ENCODE results near the gene HAUS6. TPM values are rescaled to one million over a fixed set of nuclear protein-coding genes. Genes with fewer than 3 reads are reported as not detected.

The HAUS6 gene
- total and polyA plus RNA-seq, 8 donors: 1.7 to 5.1 (median 2.7) TPM

- no peaks in the 10 kb centered on the region for H3K9me3 ChIP-seq
- intact Hi-C loops (cut with DNase I): loop anchor here in 1 of 3 donors (10.0 kb wide), 1 partner anchor 87 kb away; no protein-coding TSS in a partner anchor
- no peaks in the 10 kb centered on the region for H3K27me3 ChIP-seq
- DNase-seq (no peak), FAIRE-seq (no peak), ATAC-seq (no peak)
- H3K36me3 ChIP-seq: peaks cover 4 to 33% (median 16%) of the 10 kb centered on the region in 3 donors
- 76 to 87% methylated on average over 6 of the region's 6 CpGs for WGBS, 2 donors
- no peak overlapping the region for H3K4me3 ChIP-seq
- no peaks in the 10 kb centered on the region for H3K4me1 ChIP-seq
- no peak overlapping the region for H3K27ac ChIP-seq
- no peak for TF ChIP-seq CTCF (IDR thresholded peaks at IDR 0.05)
Observed at GRCh38 chr9:19087106-19088000, 15.4 kb downstream of the HAUS6 start.

GRCh38 chr9:19085295-19085694 is 17.4 kb downstream of the HAUS6 start:
- Histone ChIP-seq H3K4me1 (no peaks in the 10 kb centered on the region), H3K27me3 (no peaks in the 10 kb centered on the region), H3K36me3 (peaks cover 4 to 19% (median 11%) of the 10 kb centered on the region in 3 donors), H3K4me3 (no peak overlapping the region), H3K27ac (no peak overlapping the region), H3K9me3 (no peaks in the 10 kb centered on the region)
- FAIRE-seq: no peak
- DNase-seq: no peak
- intact Hi-C loops (cut with DNase I): loop anchor here in 1 of 3 donors (10.0 kb wide), 1 partner anchor 90 kb away; no protein-coding TSS in a partner anchor
- TF ChIP-seq CTCF (IDR thresholded peaks at IDR 0.05): no peak
- ATAC-seq: peak in 3 of 4 donors; percentile 67 to 73 (median 69)
- WGBS, 2 donors: 33 to 43% methylated on average over 2 of the region's 2 CpGs

GRCh38 chr9:19074836-19075235 is 27.9 kb downstream of the HAUS6 start:
- no peak for TF ChIP-seq CTCF (IDR thresholded peaks at IDR 0.05)
- Histone ChIP-seq H3K9me3 (no peaks in the 10 kb centered on the region), H3K27ac (no peak overlapping the region), H3K36me3 (peaks cover 0 to 10% (median 6%) of the 10 kb centered on the region in 3 donors), H3K27me3 (no peaks in the 10 kb centered on the region), H3K4me1 (no peaks in the 10 kb centered on the region), H3K4me3 (no peak overlapping the region)
- intact Hi-C loops (cut with DNase I): no loop called here
- no peak for ATAC-seq
- no peak for DNase-seq
- WGBS, 2 donors: 61 to 68% methylated on average over 1 of the region's 1 CpG
- no peak for FAIRE-seq

GRCh38 chr9:19074229-19074628 is 28.5 kb downstream of the HAUS6 start:
- ATAC-seq (no peak), FAIRE-seq (no peak), DNase-seq (no peak)
- Histone ChIP-seq H3K27me3 (no peaks in the 10 kb centered on the region), H3K36me3 (peaks cover 0 to 10% (median 6%) of the 10 kb centered on the region in 3 donors), H3K4me3 (no peak overlapping the region), H3K4me1 (no peaks in the 10 kb centered on the region), H3K9me3 (no peaks in the 10 kb centered on the region), H3K27ac (no peak overlapping the region)
- intact Hi-C loops (cut with DNase I): no loop called here
- WGBS, 2 donors: 96 to 97% methylated on average over 2 of the region's 2 CpGs
- TF ChIP-seq CTCF (IDR thresholded peaks at IDR 0.05): no peak

GRCh38 chr9:19057033-19057432 is 45.7 kb downstream of the HAUS6 start:
- DNase-seq: no peak
- FAIRE-seq: no peak
- ATAC-seq: no peak
- no peak overlapping the region for H3K27ac ChIP-seq
- peaks cover 0 to 8% (median 4%) of the 10 kb centered on the region in 3 donors for H3K4me1 ChIP-seq
- H3K36me3 ChIP-seq: peaks cover 0 to 7% (median 3%) of the 10 kb centered on the region in 3 donors
- no peak for TF ChIP-seq CTCF (IDR thresholded peaks at IDR 0.05)
- intact Hi-C loops (cut with DNase I): no loop called here
- no peaks in the 10 kb centered on the region for H3K27me3 ChIP-seq
- H3K9me3 ChIP-seq: no peaks in the 10 kb centered on the region
- H3K4me3 ChIP-seq: no peak overlapping the region

Data from pancreas (tissue), 10 donors.